Uterus (tissue), 4 donors: ENCODE results near the gene CD53. TPM values are rescaled to one million over a fixed set of nuclear protein-coding genes. Genes with fewer than 3 reads are reported as not detected.

Source experiments
- DNase-seq, 2 donors: peaks; one replicate each; pipeline ENCODE4 v3.0.0-alpha.2; 2019 to 2020
- H3K27ac ChIP-seq, 2 donors: fragments of 200-600 bp; sonication (generic); 1 replicate in 1 of 2; 2 replicates in 1 of 2; pipeline ENCODE4 v1.5.1; 2016 to 2018
- H3K27me3 ChIP-seq, 2 donors: fragments of 200-600 bp; sonication (generic); one replicate each; pipeline ENCODE4 v1.5.1; 2018 to 2019; ENCODE audit warnings: control low read depth in 1 of 2
- H3K36me3 ChIP-seq, 2 donors: fragments of 200-600 bp; sonication (generic); one replicate each; pipeline ENCODE4 v1.5.1; 2019; ENCODE audit warnings: control low read depth in 1 of 2
- H3K4me1 ChIP-seq, 2 donors: fragments of 200-600 bp; sonication (generic); one replicate each; pipeline ENCODE4 v1.5.1; 2018 to 2019; ENCODE audit warnings: control low read depth in 1 of 2
- H3K4me3 ChIP-seq, 2 donors: fragments of 200-600 bp; sonication (generic); 1 replicate in 1 of 2; 2 replicates in 1 of 2; pipeline ENCODE4 v1.5.1; 2018 to 2019; ENCODE audit warnings: mild to moderate bottlenecking in 1 of 2
- H3K9me3 ChIP-seq, 2 donors: fragments of 200-600 bp; sonication (generic); one replicate each; pipeline ENCODE4 v1.5.1; 2019; ENCODE audit warnings: control low read depth in 1 of 2
- CTCF ChIP-seq, 4 experiments: fragments of 200-600 bp in 2 of 4; fragments of 450-650 bp in 2 of 4; sonication (generic) in 2 of 4; IDR thresholded peaks; one replicate each; pipeline ENCODE4 v1.5.1; 2016 to 2019; ENCODE audit warnings: antibody characterized with exemption in 4 of 4, mild to moderate bottlenecking in 2 of 4, moderate library complexity in 1 of 4
- POLR2A ChIP-seq, 2 donors: fragments of 450-650 bp; IDR thresholded peaks; one replicate each; pipeline ENCODE4 v1.6.1; 2016; ENCODE audit warnings: antibody characterized with exemption in 2 of 2, mild to moderate bottlenecking in 1 of 2, moderate library complexity in 1 of 2
- intact Hi-C: fragments of 100-400 bp; cut with DNase I; formaldehyde crosslinking; loops from one replicate; pipeline ENCODE4 v1.15.1; 2023; ENCODE audit warnings: low total_unique reads
- total RNA-seq, 4 donors: library from RNA; depleted of rRNA in 3 of 4; stranded (reverse); fragments of >200 nt in 3 of 4; gene quantifications; one replicate each; pipeline versions ENCODE4 v1.1.0 to v1.2.4, GENCODE V29; 2014 to 2023
- donor health status: DM: yes; HTN: yes; CAD: no.

CD53 gene
- total RNA-seq, 4 donors from 2014 or later, result 1.0 to 16.6 (median 11.1) TPM

DNA sequence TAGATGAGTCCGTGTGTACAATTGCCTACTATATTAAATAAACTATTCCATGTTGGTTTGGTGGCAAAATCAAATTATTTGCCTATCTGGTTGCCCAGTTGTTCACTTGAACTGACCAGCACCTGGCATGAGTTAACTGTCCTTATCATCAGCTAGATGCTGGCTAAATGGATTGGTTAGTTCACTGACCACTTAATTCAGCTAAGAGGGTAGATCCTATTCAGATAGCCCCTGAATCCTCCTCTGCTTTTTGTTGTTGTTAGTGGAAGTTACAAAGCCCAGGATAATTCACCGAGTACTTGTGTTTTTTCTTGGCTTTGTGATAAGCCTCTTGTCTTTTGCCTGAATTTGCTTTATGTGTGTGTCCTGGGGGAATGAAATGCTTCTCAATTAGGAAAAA is 22.8 kb upstream of the CD53 start:
- no peak overlapping the region for H3K27ac ChIP-seq
- H3K4me3 ChIP-seq, result no peak overlapping the region
- TF ChIP-seq POLR2A (IDR thresholded peaks at IDR 0.05), result no peak
- TF ChIP-seq CTCF (IDR thresholded peaks at IDR 0.05), result no peak
- no peaks in the 10 kb centered on the region for H3K27me3 ChIP-seq
- H3K9me3 ChIP-seq, result no peaks in the 10 kb centered on the region
- H3K4me1 ChIP-seq, result no peaks in the 10 kb centered on the region
- DNase-seq, result no peak
- no peaks in the 10 kb centered on the region for H3K36me3 ChIP-seq
- intact Hi-C loops, result no loop called here

DNA sequence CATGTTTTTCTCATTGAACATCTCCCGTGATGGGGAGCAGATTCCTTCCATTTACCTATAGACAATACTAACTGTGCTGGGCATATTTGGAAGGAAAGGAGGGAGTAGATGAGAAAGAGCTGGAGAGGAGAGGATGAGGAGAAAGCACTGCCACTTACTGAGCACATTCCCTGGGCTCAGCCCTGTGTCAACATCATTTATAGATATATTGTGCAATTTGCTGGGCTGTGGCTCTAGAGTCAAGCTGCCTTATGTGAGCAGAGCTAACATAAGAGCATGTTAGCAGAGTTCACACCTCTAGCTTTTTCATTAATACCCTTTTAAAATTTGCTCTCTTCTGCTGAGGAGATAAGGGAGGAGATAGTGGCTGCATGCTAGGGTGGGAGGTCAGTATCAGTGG is 22.3 kb upstream of the CD53 start:
- Histone ChIP-seq H3K9me3 (no peaks in the 10 kb centered on the region), H3K27ac (no peak overlapping the region), H3K4me1 (no peaks in the 10 kb centered on the region), H3K4me3 (no peak overlapping the region), H3K36me3 (no peaks in the 10 kb centered on the region), H3K27me3 (no peaks in the 10 kb centered on the region)
- DNase-seq, result no peak
- TF ChIP-seq POLR2A (IDR thresholded peaks at IDR 0.05) (no peak), CTCF (IDR thresholded peaks at IDR 0.05) (no peak)
- intact Hi-C loops, result no loop called here

DNA sequence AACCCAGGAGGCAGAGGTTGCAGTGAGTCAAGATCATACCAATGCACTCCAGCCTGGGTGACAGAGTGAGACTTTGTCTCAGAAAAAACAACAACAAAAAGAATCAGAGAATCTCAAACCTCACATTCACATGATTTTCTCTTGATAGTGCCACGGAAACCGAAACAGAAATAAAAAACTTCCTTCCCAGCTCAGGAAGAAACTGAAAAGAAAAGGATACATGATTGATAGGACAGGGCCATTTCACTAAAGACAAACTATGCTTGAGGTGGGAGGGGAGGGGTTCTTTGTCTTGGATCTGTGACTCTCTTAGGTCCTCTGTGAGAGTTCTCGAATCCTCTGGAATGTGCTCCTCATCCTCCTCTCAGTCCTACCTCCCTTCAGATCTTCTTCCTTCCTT is 19.8 kb upstream of the CD53 start:
- DNase-seq, result no peak
- no peaks in the 10 kb centered on the region for H3K36me3 ChIP-seq
- H3K9me3 ChIP-seq, result no peaks in the 10 kb centered on the region
- no peak overlapping the region for H3K4me3 ChIP-seq
- H3K27ac ChIP-seq, result no peak overlapping the region
- no peaks in the 10 kb centered on the region for H3K27me3 ChIP-seq
- no peaks in the 10 kb centered on the region for H3K4me1 ChIP-seq
- TF ChIP-seq CTCF (IDR thresholded peaks at IDR 0.05) (no peak), POLR2A (IDR thresholded peaks at IDR 0.05) (no peak)
- intact Hi-C loops, result no loop called here

DNA sequence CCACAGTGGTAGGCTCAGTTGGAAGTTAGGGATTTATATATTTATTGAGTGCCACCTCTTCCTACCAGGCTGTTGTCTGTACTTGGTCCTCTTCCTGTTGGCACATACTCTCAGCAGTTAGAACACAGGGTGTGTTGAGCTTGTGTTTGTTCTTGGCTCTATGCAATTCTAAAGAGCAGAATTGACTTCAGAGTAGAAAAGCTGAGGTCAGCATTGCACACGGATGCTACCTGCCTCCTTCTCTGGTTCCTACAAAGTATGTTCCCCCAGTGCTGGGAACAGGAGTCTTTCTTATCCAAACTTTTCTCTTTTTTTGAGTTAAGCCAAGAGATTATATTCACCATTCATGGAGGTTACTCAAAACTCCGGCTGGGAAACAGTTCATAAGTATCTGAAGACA is 16.5 kb upstream of the CD53 start:
- no peaks in the 10 kb centered on the region for H3K4me1 ChIP-seq
- DNase-seq, result no peak
- no peaks in the 10 kb centered on the region for H3K9me3 ChIP-seq
- H3K4me3 ChIP-seq, result no peak overlapping the region
- TF ChIP-seq CTCF (IDR thresholded peaks at IDR 0.05), result no peak
- no peak for TF ChIP-seq POLR2A (IDR thresholded peaks at IDR 0.05)
- no peaks in the 10 kb centered on the region for H3K27me3 ChIP-seq
- H3K27ac ChIP-seq, result no peak overlapping the region
- no peaks in the 10 kb centered on the region for H3K36me3 ChIP-seq
- intact Hi-C loops, result no loop called here

- Histone ChIP-seq H3K36me3 (no peaks in the 10 kb centered on the region), H3K27me3 (no peaks in the 10 kb centered on the region), H3K9me3 (peaks cover 0 to 3% of the 10 kb centered on the region in 2 donors), H3K4me1 (no peaks in the 10 kb centered on the region), H3K4me3 (no peak overlapping the region), H3K27ac (no peak overlapping the region)
- TF ChIP-seq CTCF (IDR thresholded peaks at IDR 0.05), result no peak
- intact Hi-C loops, result no loop called here
- no peak for DNase-seq
Observed at GRCh38 chr1:110857964-110858948, 14.7 kb upstream of the CD53 start.
